H1 (cell line): Measurements from ENCODE around the gene WDR38. TPM values are rescaled to one million over a fixed set of nuclear protein-coding genes. Genes with fewer than 3 reads are reported as not detected.

Experiments
- CEBPB ChIP-seq: IDR thresholded peaks from 2 replicates; pipeline ENCODE4 v1.6.1; 2012; ENCODE audit warnings: low read depth, low read length
- JUN ChIP-seq: IDR thresholded peaks from 2 replicates; pipeline ENCODE4 v1.6.1; 2011; ENCODE audit warnings: low read depth, mild to moderate bottlenecking, improper control_type of control experiment, low read length
- MAFK ChIP-seq: IDR thresholded peaks from 2 replicates; pipeline ENCODE4 v1.6.1; 2012; ENCODE audit warnings: low read depth, mild to moderate bottlenecking, improper control_type of control experiment, low read length
- NANOG ChIP-seq: IDR thresholded peaks from 2 replicates; pipeline ENCODE4 v1.6.1; 2011; ENCODE audit warnings: low read length, low read depth, mild to moderate bottlenecking, inconsistent platforms; ENCODE audit not compliant: insufficient read depth, poor library complexity, severe bottlenecking
- PHF8 ChIP-seq: fragments of 200-600 bp; sonication (generic); conservative IDR thresholded peaks from 2 replicates; pipeline ENCODE4 v1.7.1; 2012; ENCODE audit warnings: low read depth, mild to moderate bottlenecking, inconsistent platforms, low read length, moderate library complexity
- RBBP5 ChIP-seq: IDR thresholded peaks from 2 replicates; pipeline ENCODE4 v1.7.1; 2012; ENCODE audit warnings: low read depth, mild to moderate bottlenecking, inconsistent platforms, low read length, moderate library complexity, borderline replicate concordance
- RFX5 ChIP-seq: IDR thresholded peaks from 2 replicates; pipeline ENCODE4 v1.6.1; 2011; ENCODE audit warnings: low read depth, low read length, improper control_type of control experiment, borderline replicate concordance
- SP2 ChIP-seq: IDR thresholded peaks from 2 replicates; pipeline ENCODE4 v1.6.1; 2012; ENCODE audit warnings: mild to moderate bottlenecking, low read length, inconsistent platforms
- SP4 ChIP-seq: IDR thresholded peaks from 2 replicates; pipeline ENCODE4 v1.6.1; 2012; ENCODE audit warnings: low read length, inconsistent platforms
- TAF7 ChIP-seq: optimal IDR thresholded peaks from 2 replicates; pipeline ENCODE3; 2011; ENCODE audit warnings: low read depth, mild to moderate bottlenecking, inconsistent platforms, low read length, moderate library complexity, borderline replicate concordance
- TEAD4 ChIP-seq: IDR thresholded peaks from 2 replicates; pipeline ENCODE4 v1.6.1; 2012; ENCODE audit warnings: low read depth, low read length, inconsistent platforms, mixed read lengths
- polyA plus RNA-seq, 7 experiments: library from polyadenylated mRNA; depleted of rRNA in 3 of 7; stranded (reverse) in 5 of 7; unstranded in 2 of 7; fragments of >200 nt in 5 of 7; fragments of 200-250 nt in 2 of 7; gene quantifications; 1 replicate in 5 of 7; 2 replicates in 1 of 7; 4 replicates in 1 of 7; pipeline versions ENCODE4 v1.2.1 to v1.2.3, GENCODE V29; 2011 to 2013; ENCODE audit warnings: missing spikeins in 2 of 7, mixed read lengths in 2 of 7
- total RNA-seq: library from RNA; stranded (reverse); fragmentation: NEBNext Ultra II Directional; extraction: Animal tissue kit (Norgen Biotek cat#: 25700); gene quantifications from 2 replicates; pipeline ENCODE4 v1.2.1, GENCODE V29; 2021
- TF ChIP-seq, protein P1 (sequence below): fragments of 300-600 bp; sonication (generic); IDR thresholded peaks from 2 replicates; pipeline ENCODE4 v1.7.1; 2012; ENCODE audit warnings: low read length, moderate library complexity, mild to moderate bottlenecking, inconsistent platforms; ENCODE audit not compliant: insufficient replicate concordance
- TF ChIP-seq, protein P2 (sequence below): IDR thresholded peaks from 2 replicates; pipeline ENCODE4 v1.6.1; 2012; ENCODE audit warnings: inconsistent platforms

WDR38 gene
- total and polyA plus RNA-seq, 2 of the 8 experiments (the other 6 are each of a cell fraction or from before 2014, with no cell fraction given): not detected

DNA sequence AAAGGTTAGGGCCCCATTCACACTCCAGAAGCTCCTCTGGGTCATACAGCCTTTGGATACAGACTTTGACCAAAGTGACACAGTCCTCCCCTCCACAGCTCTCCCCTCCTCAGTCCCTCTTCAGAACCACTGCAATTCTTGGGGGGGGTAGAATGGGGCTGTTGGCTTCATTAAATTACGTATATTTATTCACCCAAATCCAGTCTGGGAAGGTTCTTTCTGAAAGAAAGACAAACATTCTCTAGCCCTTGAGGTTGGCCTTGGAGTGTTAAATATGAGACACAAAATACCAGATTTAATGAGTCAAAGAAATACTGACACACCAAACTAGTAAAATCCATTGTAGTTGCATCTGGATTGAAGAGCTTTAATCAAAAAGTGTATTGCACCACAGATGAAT, 24.8 kb downstream of the WDR38 start (continued):
- TF ChIP-seq, protein P1, sequence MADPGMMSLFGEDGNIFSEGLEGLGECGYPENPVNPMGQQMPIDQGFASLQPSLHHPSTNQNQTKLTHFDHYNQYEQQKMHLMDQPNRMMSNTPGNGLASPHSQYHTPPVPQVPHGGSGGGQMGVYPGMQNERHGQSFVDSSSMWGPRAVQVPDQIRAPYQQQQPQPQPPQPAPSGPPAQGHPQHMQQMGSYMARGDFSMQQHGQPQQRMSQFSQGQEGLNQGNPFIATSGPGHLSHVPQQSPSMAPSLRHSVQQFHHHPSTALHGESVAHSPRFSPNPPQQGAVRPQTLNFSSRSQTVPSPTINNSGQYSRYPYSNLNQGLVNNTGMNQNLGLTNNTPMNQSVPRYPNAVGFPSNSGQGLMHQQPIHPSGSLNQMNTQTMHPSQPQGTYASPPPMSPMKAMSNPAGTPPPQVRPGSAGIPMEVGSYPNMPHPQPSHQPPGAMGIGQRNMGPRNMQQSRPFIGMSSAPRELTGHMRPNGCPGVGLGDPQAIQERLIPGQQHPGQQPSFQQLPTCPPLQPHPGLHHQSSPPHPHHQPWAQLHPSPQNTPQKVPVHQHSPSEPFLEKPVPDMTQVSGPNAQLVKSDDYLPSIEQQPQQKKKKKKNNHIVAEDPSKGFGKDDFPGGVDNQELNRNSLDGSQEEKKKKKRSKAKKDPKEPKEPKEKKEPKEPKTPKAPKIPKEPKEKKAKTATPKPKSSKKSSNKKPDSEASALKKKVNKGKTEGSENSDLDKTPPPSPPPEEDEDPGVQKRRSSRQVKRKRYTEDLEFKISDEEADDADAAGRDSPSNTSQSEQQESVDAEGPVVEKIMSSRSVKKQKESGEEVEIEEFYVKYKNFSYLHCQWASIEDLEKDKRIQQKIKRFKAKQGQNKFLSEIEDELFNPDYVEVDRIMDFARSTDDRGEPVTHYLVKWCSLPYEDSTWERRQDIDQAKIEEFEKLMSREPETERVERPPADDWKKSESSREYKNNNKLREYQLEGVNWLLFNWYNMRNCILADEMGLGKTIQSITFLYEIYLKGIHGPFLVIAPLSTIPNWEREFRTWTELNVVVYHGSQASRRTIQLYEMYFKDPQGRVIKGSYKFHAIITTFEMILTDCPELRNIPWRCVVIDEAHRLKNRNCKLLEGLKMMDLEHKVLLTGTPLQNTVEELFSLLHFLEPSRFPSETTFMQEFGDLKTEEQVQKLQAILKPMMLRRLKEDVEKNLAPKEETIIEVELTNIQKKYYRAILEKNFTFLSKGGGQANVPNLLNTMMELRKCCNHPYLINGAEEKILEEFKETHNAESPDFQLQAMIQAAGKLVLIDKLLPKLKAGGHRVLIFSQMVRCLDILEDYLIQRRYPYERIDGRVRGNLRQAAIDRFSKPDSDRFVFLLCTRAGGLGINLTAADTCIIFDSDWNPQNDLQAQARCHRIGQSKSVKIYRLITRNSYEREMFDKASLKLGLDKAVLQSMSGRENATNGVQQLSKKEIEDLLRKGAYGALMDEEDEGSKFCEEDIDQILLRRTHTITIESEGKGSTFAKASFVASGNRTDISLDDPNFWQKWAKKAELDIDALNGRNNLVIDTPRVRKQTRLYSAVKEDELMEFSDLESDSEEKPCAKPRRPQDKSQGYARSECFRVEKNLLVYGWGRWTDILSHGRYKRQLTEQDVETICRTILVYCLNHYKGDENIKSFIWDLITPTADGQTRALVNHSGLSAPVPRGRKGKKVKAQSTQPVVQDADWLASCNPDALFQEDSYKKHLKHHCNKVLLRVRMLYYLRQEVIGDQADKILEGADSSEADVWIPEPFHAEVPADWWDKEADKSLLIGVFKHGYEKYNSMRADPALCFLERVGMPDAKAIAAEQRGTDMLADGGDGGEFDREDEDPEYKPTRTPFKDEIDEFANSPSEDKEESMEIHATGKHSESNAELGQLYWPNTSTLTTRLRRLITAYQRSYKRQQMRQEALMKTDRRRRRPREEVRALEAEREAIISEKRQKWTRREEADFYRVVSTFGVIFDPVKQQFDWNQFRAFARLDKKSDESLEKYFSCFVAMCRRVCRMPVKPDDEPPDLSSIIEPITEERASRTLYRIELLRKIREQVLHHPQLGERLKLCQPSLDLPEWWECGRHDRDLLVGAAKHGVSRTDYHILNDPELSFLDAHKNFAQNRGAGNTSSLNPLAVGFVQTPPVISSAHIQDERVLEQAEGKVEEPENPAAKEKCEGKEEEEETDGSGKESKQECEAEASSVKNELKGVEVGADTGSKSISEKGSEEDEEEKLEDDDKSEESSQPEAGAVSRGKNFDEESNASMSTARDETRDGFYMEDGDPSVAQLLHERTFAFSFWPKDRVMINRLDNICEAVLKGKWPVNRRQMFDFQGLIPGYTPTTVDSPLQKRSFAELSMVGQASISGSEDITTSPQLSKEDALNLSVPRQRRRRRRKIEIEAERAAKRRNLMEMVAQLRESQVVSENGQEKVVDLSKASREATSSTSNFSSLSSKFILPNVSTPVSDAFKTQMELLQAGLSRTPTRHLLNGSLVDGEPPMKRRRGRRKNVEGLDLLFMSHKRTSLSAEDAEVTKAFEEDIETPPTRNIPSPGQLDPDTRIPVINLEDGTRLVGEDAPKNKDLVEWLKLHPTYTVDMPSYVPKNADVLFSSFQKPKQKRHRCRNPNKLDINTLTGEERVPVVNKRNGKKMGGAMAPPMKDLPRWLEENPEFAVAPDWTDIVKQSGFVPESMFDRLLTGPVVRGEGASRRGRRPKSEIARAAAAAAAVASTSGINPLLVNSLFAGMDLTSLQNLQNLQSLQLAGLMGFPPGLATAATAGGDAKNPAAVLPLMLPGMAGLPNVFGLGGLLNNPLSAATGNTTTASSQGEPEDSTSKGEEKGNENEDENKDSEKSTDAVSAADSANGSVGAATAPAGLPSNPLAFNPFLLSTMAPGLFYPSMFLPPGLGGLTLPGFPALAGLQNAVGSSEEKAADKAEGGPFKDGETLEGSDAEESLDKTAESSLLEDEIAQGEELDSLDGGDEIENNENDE: no peak
- TF ChIP-seq NANOG (no peak), TAF7 (no peak), SP2 (no peak), TEAD4 (no peak), SP4 (no peak), RFX5 (no peak), MAFK (no peak), RBBP5 (no peak), PHF8 (no peak), JUN (no peak), CEBPB (no peak)
- TF ChIP-seq, protein P2, sequence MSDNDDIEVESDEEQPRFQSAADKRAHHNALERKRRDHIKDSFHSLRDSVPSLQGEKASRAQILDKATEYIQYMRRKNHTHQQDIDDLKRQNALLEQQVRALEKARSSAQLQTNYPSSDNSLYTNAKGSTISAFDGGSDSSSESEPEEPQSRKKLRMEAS: no peak
